Neural progenitor cell (in vitro differentiated cells): Measurements from ENCODE around the gene PRKCB. TPM values are rescaled to one million over a fixed set of nuclear protein-coding genes. Genes with fewer than 3 reads are reported as not detected.
A peak's percentile ranks its signal among the peaks of the same experiment; 100 is the strongest.

Source experiments
- DNase-seq: peaks from one replicate; pipeline ENCODE4 v3.0.0-alpha.2; 2016; ENCODE audit warnings: low spot score
- H2AFZ ChIP-seq: fragments of 200-600 bp; sonication (generic); replicated peaks from 2 replicates; pipeline ENCODE4 v1.6.1; 2016; ENCODE audit warnings: antibody characterized with exemption
- H3F3A ChIP-seq: fragments of 200-600 bp; sonication (generic); 2 replicates; pipeline ENCODE4 v1.6.1; 2016; ENCODE audit warnings: antibody characterized with exemption, low read depth
- H3K27ac ChIP-seq: fragments of 200-600 bp; sonication (generic); 2 replicates; pipeline ENCODE4 v1.5.1; 2016; ENCODE audit warnings: mild to moderate bottlenecking
- H3K27me3 ChIP-seq: fragments of 200-600 bp; sonication (generic); 2 replicates; pipeline ENCODE4 v1.6.1; 2016; ENCODE audit warnings: mild to moderate bottlenecking, moderate library complexity
- H3K36me3 ChIP-seq: fragments of 200-600 bp; sonication (generic); 2 replicates; pipeline ENCODE4 v1.5.1; 2016
- H3K4me1 ChIP-seq: fragments of 200-600 bp; sonication (generic); 2 replicates; pipeline ENCODE4 v1.6.1; 2016; ENCODE audit warnings: mixed run types
- H3K4me2 ChIP-seq: fragments of 200-600 bp; sonication (generic); 2 replicates; pipeline ENCODE4 v1.6.1; 2016
- H3K4me3 ChIP-seq: fragments of 200-600 bp; sonication (generic); 2 replicates; pipeline ENCODE4 v1.5.1; 2016
- H3K79me2 ChIP-seq: fragments of 200-600 bp; sonication (generic); 2 replicates; pipeline ENCODE4 v1.6.1; 2016; ENCODE audit warnings: low read depth
- H3K9ac ChIP-seq: fragments of 200-600 bp; sonication (generic); 2 replicates; pipeline ENCODE4 v1.6.1; 2016
- H3K9me3 ChIP-seq: fragments of 200-600 bp; sonication (generic); 2 replicates; pipeline ENCODE4 v1.5.1; 2016; ENCODE audit warnings: low read depth
- H4K20me1 ChIP-seq: fragments of 200-600 bp; sonication (generic); 2 replicates; pipeline ENCODE4 v1.6.1; 2016; ENCODE audit warnings: low read depth
- H3K27ac Mint-ChIP-seq: 3 replicates; pipeline ENCODE4 v1.8.0; 2021; ENCODE audit warnings: mixed read lengths
- H3K27me3 Mint-ChIP-seq: 2 replicates; pipeline ENCODE4 v1.8.0; 2022; ENCODE audit warnings: low read depth, mild to moderate bottlenecking, inconsistent platforms, moderate library complexity, mixed read lengths; ENCODE audit not compliant: insufficient read depth
- H3K36me3 Mint-ChIP-seq: 3 replicates; pipeline ENCODE4 v1.8.0; 2021; ENCODE audit warnings: mixed read lengths
- H3K4me1 Mint-ChIP-seq: 3 replicates; pipeline ENCODE4 v1.8.0; 2021; ENCODE audit warnings: mixed read lengths
- H3K4me3 Mint-ChIP-seq: 3 replicates; pipeline ENCODE4 v1.8.0; 2021; ENCODE audit warnings: mild to moderate bottlenecking, moderate library complexity, mixed read lengths
- H3K9me3 Mint-ChIP-seq: 3 replicates; pipeline ENCODE4 v1.8.0; 2020; ENCODE audit warnings: mixed read lengths
- EZH2 ChIP-seq: fragments of 200-600 bp; sonication (generic); IDR thresholded peaks from 2 replicates; pipeline ENCODE4 v1.6.1; 2017; ENCODE audit warnings: antibody characterized with exemption, mild to moderate bottlenecking, moderate library complexity
- EZH2phosphoT487 ChIP-seq: fragments of 200-600 bp; sonication (generic); IDR thresholded peaks from 2 replicates; pipeline ENCODE4 v1.6.1; 2017; ENCODE audit warnings: antibody characterized with exemption
- total RNA-seq: library from RNA; depleted of rRNA; stranded (reverse); fragments of >200 nt; gene quantifications from 2 replicates; pipeline ENCODE4 v1.2.3, GENCODE V29; 2015; ENCODE audit warnings: low replicate concordance
- TF ChIP-seq, protein P1 (sequence below): fragments of 200-600 bp; sonication (generic); IDR thresholded peaks from 2 replicates; pipeline ENCODE4 v1.5.1; 2017; ENCODE audit warnings: antibody characterized with exemption, mild to moderate bottlenecking

Gene PRKCB
- total RNA-seq, 1 donor from 2014 or later = 9.5 TPM

DNA sequence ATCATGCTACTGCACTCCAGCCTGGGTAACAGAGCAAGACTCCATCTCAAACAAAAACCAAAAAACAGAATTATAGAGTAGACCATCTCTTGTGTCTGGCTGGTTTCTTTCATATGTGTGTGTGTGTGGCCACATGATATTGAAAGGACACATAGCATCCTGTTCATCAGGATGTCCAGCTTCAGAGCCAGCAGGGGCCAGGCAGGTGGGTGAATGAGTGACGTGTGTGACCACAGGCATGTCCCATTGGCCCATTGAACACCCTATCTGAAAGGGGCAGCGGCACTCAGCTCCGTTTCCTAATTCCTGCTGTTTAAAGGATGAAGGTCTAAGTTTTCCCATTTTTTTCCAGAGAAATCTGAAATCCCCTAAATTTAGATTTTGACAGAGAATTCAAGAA, 174.2 kb downstream of the PRKCB start:
- H3K4me1 Mint-ChIP-seq = peaks cover 4% of the 10 kb centered on the region
- Histone ChIP-seq H3K4me2 (no peak overlapping the region), H3K79me2 (no peaks in the 10 kb centered on the region), H4K20me1 (no peaks in the 10 kb centered on the region), H3K4me3 (no peak overlapping the region), H3K9me3 (no peaks in the 10 kb centered on the region), H3F3A (no peaks in the 10 kb centered on the region), H2AFZ (peak overlapping the region; percentile 71), H3K27me3 (no peaks in the 10 kb centered on the region), H3K27ac (no peak overlapping the region), H3K36me3 (no peaks in the 10 kb centered on the region), H3K9ac (no peak overlapping the region), H3K4me1 (no peaks in the 10 kb centered on the region)
- no peaks in the 10 kb centered on the region for H3K27me3 Mint-ChIP-seq
- TF ChIP-seq, protein P1, sequence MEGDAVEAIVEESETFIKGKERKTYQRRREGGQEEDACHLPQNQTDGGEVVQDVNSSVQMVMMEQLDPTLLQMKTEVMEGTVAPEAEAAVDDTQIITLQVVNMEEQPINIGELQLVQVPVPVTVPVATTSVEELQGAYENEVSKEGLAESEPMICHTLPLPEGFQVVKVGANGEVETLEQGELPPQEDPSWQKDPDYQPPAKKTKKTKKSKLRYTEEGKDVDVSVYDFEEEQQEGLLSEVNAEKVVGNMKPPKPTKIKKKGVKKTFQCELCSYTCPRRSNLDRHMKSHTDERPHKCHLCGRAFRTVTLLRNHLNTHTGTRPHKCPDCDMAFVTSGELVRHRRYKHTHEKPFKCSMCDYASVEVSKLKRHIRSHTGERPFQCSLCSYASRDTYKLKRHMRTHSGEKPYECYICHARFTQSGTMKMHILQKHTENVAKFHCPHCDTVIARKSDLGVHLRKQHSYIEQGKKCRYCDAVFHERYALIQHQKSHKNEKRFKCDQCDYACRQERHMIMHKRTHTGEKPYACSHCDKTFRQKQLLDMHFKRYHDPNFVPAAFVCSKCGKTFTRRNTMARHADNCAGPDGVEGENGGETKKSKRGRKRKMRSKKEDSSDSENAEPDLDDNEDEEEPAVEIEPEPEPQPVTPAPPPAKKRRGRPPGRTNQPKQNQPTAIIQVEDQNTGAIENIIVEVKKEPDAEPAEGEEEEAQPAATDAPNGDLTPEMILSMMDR = no peak
- TF ChIP-seq EZH2 (no peak), EZH2phosphoT487 (no peak)
- H3K4me3 Mint-ChIP-seq = no peak overlapping the region
- H3K36me3 Mint-ChIP-seq = no peaks in the 10 kb centered on the region
- H3K27ac Mint-ChIP-seq = no peak overlapping the region
- H3K9me3 Mint-ChIP-seq = no peaks in the 10 kb centered on the region
- DNase-seq = no peak

DNA sequence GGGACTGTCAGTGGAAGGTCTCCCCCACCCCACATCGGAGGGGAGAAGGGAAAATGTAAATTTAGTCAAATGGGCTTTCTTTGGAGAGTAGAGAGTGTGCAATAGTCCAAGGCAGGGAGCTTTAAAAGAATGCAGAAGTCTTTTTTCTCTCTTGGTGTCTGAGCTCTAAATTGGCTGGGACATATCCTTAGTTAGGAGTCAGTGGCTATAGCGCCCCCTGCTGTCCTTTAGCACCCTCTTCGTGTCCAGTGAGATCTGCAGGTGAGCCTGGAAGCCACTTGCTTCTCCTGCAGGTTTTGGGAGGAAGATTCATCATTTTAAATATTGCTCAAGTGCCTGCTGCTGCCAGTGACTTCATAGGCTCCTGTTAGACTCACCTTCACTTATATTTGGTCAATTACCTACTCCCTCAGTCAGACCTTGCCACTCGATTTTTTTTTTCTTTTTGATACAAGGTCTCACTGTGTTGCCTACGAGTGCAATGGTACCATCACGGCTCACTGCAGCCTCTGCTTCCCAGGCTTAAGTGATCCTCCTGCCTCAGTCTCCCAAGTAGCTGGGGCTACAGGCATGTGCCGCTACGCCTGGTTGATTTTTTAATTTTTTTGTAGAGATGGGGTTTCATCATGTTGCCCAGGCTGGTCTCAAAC, 174.8 kb downstream of the PRKCB start:
- Mint-ChIP-seq H3K4me1 (peaks cover 4% of the 10 kb centered on the region), H3K27ac (peak overlapping the region; percentile 66), H3K4me3 (no peak overlapping the region), H3K9me3 (no peaks in the 10 kb centered on the region), H3K27me3 (no peaks in the 10 kb centered on the region), H3K36me3 (no peaks in the 10 kb centered on the region)
- H3K9me3 ChIP-seq = no peaks in the 10 kb centered on the region
- H3K36me3 ChIP-seq = no peaks in the 10 kb centered on the region
- no peak for TF ChIP-seq EZH2phosphoT487
- TF ChIP-seq, protein P1 = peak; percentile 85
- no peaks in the 10 kb centered on the region for H3K79me2 ChIP-seq
- no peak overlapping the region for H3K4me3 ChIP-seq
- H3K27me3 ChIP-seq = no peaks in the 10 kb centered on the region
- DNase-seq = peak; percentile 92
- H3K4me2 ChIP-seq = no peak overlapping the region
- H3K4me1 ChIP-seq = no peaks in the 10 kb centered on the region
- H3K27ac ChIP-seq = no peak overlapping the region
- no peaks in the 10 kb centered on the region for H3F3A ChIP-seq
- H2AFZ ChIP-seq = peak overlapping the region; percentile 71
- H4K20me1 ChIP-seq = no peaks in the 10 kb centered on the region
- no peak overlapping the region for H3K9ac ChIP-seq

DNA sequence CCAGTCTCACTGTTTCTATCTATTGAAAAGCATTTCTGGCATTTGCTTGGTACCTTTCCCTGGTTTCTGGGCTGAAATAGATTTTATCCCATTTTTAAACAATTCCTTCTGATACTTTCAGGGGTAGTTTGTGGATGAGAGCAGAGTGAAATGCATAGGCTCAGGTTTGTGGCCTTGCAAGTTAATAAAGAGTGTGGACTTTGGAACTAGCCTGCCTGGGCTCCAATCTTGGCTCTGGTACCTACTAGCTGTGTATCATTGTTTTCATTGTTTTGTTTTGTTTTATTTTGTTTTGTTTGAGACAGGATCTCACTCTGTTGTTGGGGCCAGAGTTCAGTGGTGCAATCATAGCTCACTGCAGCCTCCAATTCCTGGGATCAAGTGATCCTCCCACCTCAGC, 175.5 kb downstream of the PRKCB start:
- Histone ChIP-seq H4K20me1 (no peaks in the 10 kb centered on the region), H3F3A (no peaks in the 10 kb centered on the region), H2AFZ (no peak overlapping the region), H3K9ac (no peak overlapping the region), H3K79me2 (no peaks in the 10 kb centered on the region), H3K4me3 (no peak overlapping the region), H3K27ac (no peak overlapping the region), H3K4me2 (no peak overlapping the region), H3K27me3 (no peaks in the 10 kb centered on the region), H3K9me3 (no peaks in the 10 kb centered on the region), H3K36me3 (no peaks in the 10 kb centered on the region), H3K4me1 (no peaks in the 10 kb centered on the region)
- no peak overlapping the region for H3K4me3 Mint-ChIP-seq
- no peak for TF ChIP-seq EZH2phosphoT487
- no peaks in the 10 kb centered on the region for H3K9me3 Mint-ChIP-seq
- no peaks in the 10 kb centered on the region for H3K27me3 Mint-ChIP-seq
- no peaks in the 10 kb centered on the region for H3K36me3 Mint-ChIP-seq
- H3K4me1 Mint-ChIP-seq = peaks cover 4% of the 10 kb centered on the region
- no peak overlapping the region for H3K27ac Mint-ChIP-seq
- DNase-seq = no peak

DNA sequence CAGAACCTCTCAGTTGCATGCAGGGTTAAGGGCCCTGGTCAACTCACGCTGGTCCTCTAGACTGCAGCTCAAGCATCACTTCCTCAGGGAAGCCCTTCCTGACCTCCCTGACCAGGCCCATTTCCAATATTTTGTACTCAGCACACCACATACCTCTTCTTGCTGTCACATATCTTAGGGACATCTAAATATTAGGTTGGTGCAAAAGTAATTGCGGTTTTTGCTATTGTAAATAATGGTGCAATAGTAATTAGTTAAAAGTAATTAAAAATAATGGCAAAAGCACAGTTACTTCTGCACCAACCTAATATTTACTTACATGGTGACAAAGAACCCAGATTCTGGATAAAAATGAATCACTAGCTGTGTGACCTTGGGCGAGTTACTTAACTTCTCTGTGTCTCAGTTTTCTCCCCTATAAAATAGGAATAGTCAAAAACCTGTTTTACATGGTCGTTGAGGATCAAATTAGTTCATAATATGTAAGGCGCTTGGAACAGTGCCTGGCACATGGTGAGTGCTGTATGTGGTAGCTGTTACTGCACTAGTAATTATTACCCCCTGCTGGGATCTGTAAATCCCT, 177.4 kb downstream of the PRKCB start:
- Histone ChIP-seq H3K9ac (no peak overlapping the region), H3K79me2 (no peaks in the 10 kb centered on the region), H4K20me1 (no peaks in the 10 kb centered on the region), H2AFZ (no peak overlapping the region), H3K27me3 (no peaks in the 10 kb centered on the region), H3K36me3 (no peaks in the 10 kb centered on the region), H3F3A (no peaks in the 10 kb centered on the region), H3K9me3 (no peaks in the 10 kb centered on the region), H3K4me2 (no peak overlapping the region), H3K4me3 (no peak overlapping the region), H3K27ac (no peak overlapping the region), H3K4me1 (no peaks in the 10 kb centered on the region)
- Mint-ChIP-seq H3K9me3 (no peaks in the 10 kb centered on the region), H3K4me3 (no peak overlapping the region), H3K4me1 (peaks cover 4% of the 10 kb centered on the region), H3K27me3 (no peaks in the 10 kb centered on the region), H3K27ac (no peak overlapping the region), H3K36me3 (no peaks in the 10 kb centered on the region)
- DNase-seq = no peak
- TF ChIP-seq, protein P1 = no peak
- TF ChIP-seq EZH2 = no peak
- no peak for TF ChIP-seq EZH2phosphoT487
